Esophagus muscularis mucosa (tissue), 4 donors: ENCODE measurements around the gene CRYZL1.

Experiments
- CTCF ChIP-seq, 3 experiments: fragments of 200-600 bp in 2 of 3; fragments of 450-650 bp in 1 of 3; sonication (generic) in 2 of 3; IDR thresholded peaks; one replicate each; pipeline ENCODE4 v1.5.1; 2017 to 2019; ENCODE audit warnings: antibody characterized with exemption in 3 of 3, mild to moderate bottlenecking in 2 of 3, moderate library complexity in 1 of 3
- EP300 ChIP-seq: sonication (generic); formaldehyde crosslinking; IDR thresholded peaks from one replicate; pipeline ENCODE4 v1.6.1; 2017; ENCODE audit warnings: antibody characterized with exemption
- POLR2A ChIP-seq: fragments of 450-650 bp; IDR thresholded peaks from one replicate; pipeline ENCODE4 v1.6.1; 2017; ENCODE audit warnings: antibody characterized with exemption, moderate library complexity, mild to moderate bottlenecking, low read depth
- POLR2AphosphoS5 ChIP-seq, 2 donors: sonication (generic); formaldehyde crosslinking; IDR thresholded peaks; one replicate each; pipeline ENCODE4 v1.6.1; 2017; ENCODE audit warnings: antibody characterized with exemption in 2 of 2

GRCh38 chr21:33670076-33670978 is 28.8 kb upstream of the CRYZL1 start:
- TF ChIP-seq CTCF (IDR thresholded peaks at IDR 0.05) (no peak), POLR2AphosphoS5 (IDR thresholded peaks at IDR 0.05) (no peak), POLR2A (no peak), EP300 (no peak)
